Skeletal muscle tissue (tissue), 4 donors: ENCODE results near the gene DPYSL4. TPM values are rescaled to one million over a fixed set of nuclear protein-coding genes. Genes with fewer than 3 reads are reported as not detected.

Source experiments
- H3K27ac ChIP-seq: one replicate; pipeline ENCODE4 v1.7.0; 2013; ENCODE audit warnings: mild to moderate bottlenecking, low read depth, low read length, inconsistent platforms
- H3K27me3 ChIP-seq, 3 donors: one replicate each; pipeline ENCODE4 v1.7.0; 2013; ENCODE audit warnings: low read length in 3 of 3; ENCODE audit not compliant: control insufficient read depth in 3 of 3, insufficient read depth in 3 of 3
- H3K36me3 ChIP-seq, 3 donors: one replicate each; pipeline ENCODE4 v1.7.0; 2013; ENCODE audit warnings: low read length in 3 of 3; ENCODE audit not compliant: control insufficient read depth in 3 of 3, insufficient read depth in 3 of 3
- H3K4me1 ChIP-seq, 3 donors: one replicate each; pipeline ENCODE4 v1.7.0; 2013; ENCODE audit warnings: low read length in 3 of 3, mild to moderate bottlenecking in 3 of 3; ENCODE audit not compliant: control insufficient read depth in 3 of 3, insufficient read depth in 3 of 3
- H3K4me3 ChIP-seq, 3 donors: one replicate each; pipeline ENCODE4 v1.7.0; 2013; ENCODE audit warnings: low read length in 3 of 3
- H3K9ac ChIP-seq, 3 donors: one replicate each; pipeline ENCODE4 v1.7.0; 2013; ENCODE audit warnings: low read length in 3 of 3, mild to moderate bottlenecking in 3 of 3, moderate library complexity in 2 of 3, low read depth in 1 of 3
- H3K9me3 ChIP-seq, 3 donors: one replicate each; pipeline ENCODE4 v1.7.0; 2013; ENCODE audit warnings: low read length in 3 of 3; ENCODE audit not compliant: control insufficient read depth in 3 of 3
- total RNA-seq: library from RNA; depleted of rRNA; stranded (reverse); fragments of >200 nt; gene quantifications from one replicate; pipeline ENCODE4 v1.2.3, GENCODE V29; 2014
- donor health status: Osteomylitis.

DPYSL4 gene
- total RNA-seq, 1 donor from 2014 or later, result 1.0 TPM

GRCh38 chr10:132184816-132185593 is 1.7 kb upstream of the DPYSL4 start:
- Histone ChIP-seq H3K4me3 (peak overlapping the region in 1 of 3 donors; percentile 35), H3K27me3 (peaks cover 36 to 63% (median 51%) of the 10 kb centered on the region in 3 donors), H3K9ac (no peak overlapping the region), H3K36me3 (no peaks in the 10 kb centered on the region), H3K4me1 (peaks cover 4 to 8% (median 8%) of the 10 kb centered on the region in 3 donors), H3K27ac (no peak overlapping the region), H3K9me3 (no peaks in the 10 kb centered on the region)

- Histone ChIP-seq H3K27me3 (peaks cover 34 to 67% (median 54%) of the 10 kb centered on the region in 3 donors), H3K36me3 (peaks cover 0 to 2% (median 0%) of the 10 kb centered on the region in 3 donors), H3K4me3 (peak overlapping the region in 2 of 3 donors; percentile 35 to 52), H3K9ac (no peak overlapping the region), H3K27ac (no peak overlapping the region), H3K4me1 (peaks cover 4 to 8% (median 8%) of the 10 kb centered on the region in 3 donors), H3K9me3 (no peaks in the 10 kb centered on the region)
Observed at GRCh38 chr10:132185601-132186487, 904 bp upstream of the DPYSL4 start.

GRCh38 chr10:132187430-132188138 is 836 bp downstream of the DPYSL4 start:
- Histone ChIP-seq H3K36me3 (peaks cover 0 to 2% (median 0%) of the 10 kb centered on the region in 3 donors), H3K4me3 (no peak overlapping the region), H3K9me3 (no peaks in the 10 kb centered on the region), H3K9ac (peak overlapping the region in 1 of 3 donors; percentile 16), H3K27me3 (peaks cover 34 to 63% (median 47%) of the 10 kb centered on the region in 3 donors), H3K27ac (no peak overlapping the region), H3K4me1 (peaks cover 4 to 9% (median 8%) of the 10 kb centered on the region in 3 donors)

GRCh38 chr10:132188331-132188730 is 1.6 kb downstream of the DPYSL4 start:
- peaks cover 31 to 58% (median 47%) of the 10 kb centered on the region in 3 donors for H3K27me3 ChIP-seq
- H3K9ac ChIP-seq, result no peak overlapping the region
- peaks cover 0 to 2% (median 0%) of the 10 kb centered on the region in 3 donors for H3K36me3 ChIP-seq
- H3K27ac ChIP-seq, result no peak overlapping the region
- no peaks in the 10 kb centered on the region for H3K9me3 ChIP-seq
- no peak overlapping the region for H3K4me3 ChIP-seq
- H3K4me1 ChIP-seq, result peaks cover 4 to 14% (median 8%) of the 10 kb centered on the region in 3 donors

- H3K27me3 ChIP-seq, result peaks cover 31 to 58% (median 41%) of the 10 kb centered on the region in 3 donors
- H3K4me3 ChIP-seq, result no peak overlapping the region
- H3K36me3 ChIP-seq, result peaks cover 0 to 2% (median 0%) of the 10 kb centered on the region in 3 donors
- no peak overlapping the region for H3K27ac ChIP-seq
- no peak overlapping the region for H3K9ac ChIP-seq
- H3K9me3 ChIP-seq, result no peaks in the 10 kb centered on the region
- H3K4me1 ChIP-seq, result peaks cover 4 to 14% (median 8%) of the 10 kb centered on the region in 3 donors
Observed at GRCh38 chr10:132189016-132189415, 2.3 kb downstream of the DPYSL4 start.

GRCh38 chr10:132189810-132190422 is 3.2 kb downstream of the DPYSL4 start:
- H3K4me3 ChIP-seq, result no peak overlapping the region
- no peak overlapping the region for H3K27ac ChIP-seq
- no peaks in the 10 kb centered on the region for H3K9me3 ChIP-seq
- H3K4me1 ChIP-seq, result peaks cover 4 to 14% (median 8%) of the 10 kb centered on the region in 3 donors
- H3K9ac ChIP-seq, result no peak overlapping the region
- peaks cover 28 to 56% (median 39%) of the 10 kb centered on the region in 3 donors for H3K27me3 ChIP-seq
- H3K36me3 ChIP-seq, result peaks cover 0 to 2% (median 0%) of the 10 kb centered on the region in 3 donors

- H3K4me1 ChIP-seq, result peaks cover 0 to 6% (median 2%) of the 10 kb centered on the region in 3 donors
- no peak overlapping the region for H3K27ac ChIP-seq
- H3K9ac ChIP-seq, result no peak overlapping the region
- H3K4me3 ChIP-seq, result no peak overlapping the region
- peaks cover 20 to 36% (median 24%) of the 10 kb centered on the region in 3 donors for H3K27me3 ChIP-seq
- no peaks in the 10 kb centered on the region for H3K9me3 ChIP-seq
- peaks cover 0 to 2% (median 0%) of the 10 kb centered on the region in 3 donors for H3K36me3 ChIP-seq
Observed at GRCh38 chr10:132192076-132192975, 5.6 kb downstream of the DPYSL4 start.

- Histone ChIP-seq H3K9ac (no peak overlapping the region), H3K4me3 (no peak overlapping the region), H3K36me3 (peaks cover 0 to 2% (median 0%) of the 10 kb centered on the region in 3 donors), H3K27ac (no peak overlapping the region), H3K4me1 (peaks cover 0 to 6% (median 0%) of the 10 kb centered on the region in 3 donors), H3K9me3 (no peaks in the 10 kb centered on the region), H3K27me3 (peaks cover 12 to 28% (median 16%) of the 10 kb centered on the region in 3 donors)
Observed at GRCh38 chr10:132192991-132193665, 6.4 kb downstream of the DPYSL4 start.
